Neutrophil (primary cell): Measurements from ENCODE around the gene ARL8B.

Source experiments
- H3K27ac ChIP-seq: fragments of 200-600 bp; sonication (generic); 2 replicates; pipeline ENCODE4 v1.5.1; 2016; ENCODE audit warnings: mild to moderate bottlenecking, moderate library complexity
- H3K27me3 ChIP-seq: fragments of 200-600 bp; sonication (generic); 2 replicates; pipeline ENCODE4 v1.6.0; 2016; ENCODE audit warnings: mild to moderate bottlenecking
- H3K36me3 ChIP-seq: fragments of 200-600 bp; sonication (generic); 2 replicates; pipeline ENCODE4 v1.5.1; 2017
- H3K4me1 ChIP-seq, 2 experiments: fragments of 200-600 bp in 1 of 2; sonication (generic) in 1 of 2; 1 replicate in 1 of 2; 2 replicates in 1 of 2; pipeline versions ENCODE4 v1.5.1 to v1.6.1; 2013 to 2016; ENCODE audit warnings: low read depth in 1 of 2, low read length in 1 of 2, mild to moderate bottlenecking in 1 of 2, moderate library complexity in 1 of 2; ENCODE audit not compliant: control insufficient read depth in 1 of 2, insufficient read depth in 1 of 2
- H3K4me3 ChIP-seq, 2 experiments: fragments of 200-600 bp in 1 of 2; sonication (generic) in 1 of 2; 1 replicate in 1 of 2; 2 replicates in 1 of 2; pipeline ENCODE4 v1.5.1; 2013 to 2016; ENCODE audit warnings: low read depth in 1 of 2, low read length in 1 of 2, mild to moderate bottlenecking in 1 of 2, moderate library complexity in 1 of 2
- H3K9me3 ChIP-seq: fragments of 200-600 bp; sonication (generic); 2 replicates; pipeline ENCODE4 v1.5.1; 2016
- TF ChIP-seq, protein P1 (sequence below): fragments of 200-600 bp; sonication (generic); IDR thresholded peaks from 2 replicates; pipeline ENCODE4 v1.5.1; 2016; ENCODE audit warnings: antibody characterized with exemption

Gene ARL8B

DNA sequence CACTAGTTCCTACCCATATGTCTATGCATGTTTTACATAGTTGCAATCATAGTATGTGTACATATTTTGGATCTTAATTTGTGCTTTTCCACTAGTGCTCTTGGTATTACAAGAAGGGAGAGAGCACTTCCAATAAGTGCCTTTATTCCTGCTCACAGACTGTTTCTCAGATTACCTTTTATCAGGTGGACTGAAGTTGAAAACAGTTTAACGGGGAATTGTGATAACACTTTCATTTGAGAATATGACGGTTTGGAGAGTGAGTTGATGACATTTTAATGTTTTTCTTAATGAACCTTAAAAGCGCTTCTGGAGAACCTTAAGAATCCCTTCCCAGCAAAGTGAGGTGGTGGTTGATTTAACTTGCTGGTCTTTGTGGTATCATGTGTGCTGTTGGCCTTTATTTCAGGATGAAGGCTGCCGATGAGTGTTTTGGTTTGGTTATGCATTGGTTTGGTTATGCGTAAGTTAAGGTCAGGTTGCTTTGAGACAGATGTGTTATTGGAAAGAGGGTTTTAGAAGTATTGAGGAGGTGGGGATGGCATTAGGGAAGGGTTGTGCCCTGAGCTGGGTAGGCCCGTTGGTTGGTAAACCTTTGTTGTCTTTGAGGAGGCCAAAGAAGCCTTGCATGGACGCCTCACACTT is 68.2 kb downstream of the ARL8B start:
- no peaks in the 10 kb centered on the region for H3K36me3 ChIP-seq
- no peaks in the 10 kb centered on the region for H3K9me3 ChIP-seq
- H3K27ac ChIP-seq, result peak overlapping the region; percentile 57
- TF ChIP-seq, protein P1, sequence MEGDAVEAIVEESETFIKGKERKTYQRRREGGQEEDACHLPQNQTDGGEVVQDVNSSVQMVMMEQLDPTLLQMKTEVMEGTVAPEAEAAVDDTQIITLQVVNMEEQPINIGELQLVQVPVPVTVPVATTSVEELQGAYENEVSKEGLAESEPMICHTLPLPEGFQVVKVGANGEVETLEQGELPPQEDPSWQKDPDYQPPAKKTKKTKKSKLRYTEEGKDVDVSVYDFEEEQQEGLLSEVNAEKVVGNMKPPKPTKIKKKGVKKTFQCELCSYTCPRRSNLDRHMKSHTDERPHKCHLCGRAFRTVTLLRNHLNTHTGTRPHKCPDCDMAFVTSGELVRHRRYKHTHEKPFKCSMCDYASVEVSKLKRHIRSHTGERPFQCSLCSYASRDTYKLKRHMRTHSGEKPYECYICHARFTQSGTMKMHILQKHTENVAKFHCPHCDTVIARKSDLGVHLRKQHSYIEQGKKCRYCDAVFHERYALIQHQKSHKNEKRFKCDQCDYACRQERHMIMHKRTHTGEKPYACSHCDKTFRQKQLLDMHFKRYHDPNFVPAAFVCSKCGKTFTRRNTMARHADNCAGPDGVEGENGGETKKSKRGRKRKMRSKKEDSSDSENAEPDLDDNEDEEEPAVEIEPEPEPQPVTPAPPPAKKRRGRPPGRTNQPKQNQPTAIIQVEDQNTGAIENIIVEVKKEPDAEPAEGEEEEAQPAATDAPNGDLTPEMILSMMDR, result no peak
- H3K27me3 ChIP-seq, result no peaks in the 10 kb centered on the region
- H3K4me1 ChIP-seq, result peaks cover 86 to 88% of the 10 kb centered on the region in 2 experiments
- peak overlapping the region; percentile 12 to 90 for H3K4me3 ChIP-seq

DNA sequence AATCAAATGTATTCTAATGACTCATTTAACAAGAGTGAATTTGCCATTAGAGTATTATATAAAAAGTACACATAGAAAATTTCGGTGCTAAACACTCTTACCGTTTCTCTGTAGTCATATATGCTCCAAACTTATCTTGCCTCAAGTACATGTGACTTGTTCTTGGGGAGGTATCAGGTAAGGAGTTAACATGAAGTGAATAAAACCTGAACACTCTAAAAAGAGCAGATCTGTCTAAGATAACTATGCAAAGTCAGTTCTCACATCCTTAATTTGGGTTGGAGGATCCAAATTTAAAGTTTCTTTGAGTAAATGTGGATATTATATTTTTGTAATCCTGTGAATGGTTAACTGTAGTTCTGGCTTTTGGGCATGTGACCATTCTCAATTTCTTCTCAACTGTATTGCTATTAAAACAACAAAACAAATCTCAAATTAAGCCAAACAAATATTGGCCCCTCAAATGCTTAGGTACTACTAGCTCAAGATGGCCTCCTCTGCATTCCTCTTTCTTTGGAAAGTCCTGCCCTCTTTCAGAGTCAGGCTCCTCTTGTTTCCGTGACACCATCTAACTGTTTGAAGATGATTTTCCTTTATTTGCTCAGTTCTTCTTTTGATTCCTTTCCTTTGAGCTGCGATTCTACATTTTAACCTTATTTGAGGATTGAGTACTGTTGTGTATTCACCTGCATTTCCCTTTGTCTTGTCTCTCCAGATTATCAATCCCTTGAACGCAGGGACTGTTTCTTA is 69.6 kb downstream of the ARL8B start:
- TF ChIP-seq, protein P1, result no peak
- Histone ChIP-seq H3K27me3 (no peaks in the 10 kb centered on the region), H3K4me3 (no peak overlapping the region), H3K4me1 (peaks cover 86 to 87% of the 10 kb centered on the region in 2 experiments), H3K9me3 (no peaks in the 10 kb centered on the region), H3K27ac (peak overlapping the region; percentile 65), H3K36me3 (no peaks in the 10 kb centered on the region)

DNA sequence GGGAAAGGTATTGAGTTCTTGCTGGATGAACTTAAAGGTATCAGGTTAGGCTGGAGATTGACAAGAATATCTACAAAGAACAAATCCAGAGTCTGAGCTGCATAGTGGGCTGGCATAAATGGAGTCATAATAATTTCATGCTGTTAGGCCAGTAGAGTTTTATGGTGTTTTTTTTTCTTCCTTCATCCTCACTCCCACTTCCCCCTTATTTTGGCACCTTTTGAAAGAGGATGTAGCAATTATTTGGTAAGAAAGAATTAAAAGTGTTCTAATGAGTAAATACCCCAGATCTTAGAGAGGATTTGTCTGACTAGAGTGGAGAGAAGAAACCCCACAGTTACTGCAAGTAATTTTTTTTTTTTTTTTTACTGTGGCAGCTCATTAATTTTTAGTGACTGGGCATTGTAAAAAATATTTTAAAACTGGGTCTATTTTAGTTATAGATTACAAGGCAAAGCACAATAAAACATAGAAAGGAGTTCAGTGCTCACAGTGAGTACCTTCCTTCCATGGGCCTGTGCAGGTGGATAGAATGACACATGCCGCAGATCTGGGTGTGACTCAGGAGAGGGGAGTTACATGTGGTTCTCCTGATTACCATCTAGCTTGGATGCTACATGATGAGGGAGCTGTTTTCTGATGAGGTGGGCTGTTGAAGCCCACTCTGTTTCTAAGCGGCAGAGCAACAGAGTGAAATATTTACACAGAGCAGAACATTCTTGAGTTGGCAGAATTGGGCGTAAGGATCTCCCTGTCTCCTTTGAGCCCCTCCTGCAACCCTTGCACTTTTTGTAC is 70.7 kb downstream of the ARL8B start:
- Histone ChIP-seq H3K27me3 (no peaks in the 10 kb centered on the region), H3K27ac (peak overlapping the region; percentile 65), H3K4me1 (peaks cover 89 to 92% of the 10 kb centered on the region in 2 experiments), H3K36me3 (no peaks in the 10 kb centered on the region), H3K9me3 (no peaks in the 10 kb centered on the region), H3K4me3 (no peak overlapping the region)
- TF ChIP-seq, protein P1, result no peak

DNA sequence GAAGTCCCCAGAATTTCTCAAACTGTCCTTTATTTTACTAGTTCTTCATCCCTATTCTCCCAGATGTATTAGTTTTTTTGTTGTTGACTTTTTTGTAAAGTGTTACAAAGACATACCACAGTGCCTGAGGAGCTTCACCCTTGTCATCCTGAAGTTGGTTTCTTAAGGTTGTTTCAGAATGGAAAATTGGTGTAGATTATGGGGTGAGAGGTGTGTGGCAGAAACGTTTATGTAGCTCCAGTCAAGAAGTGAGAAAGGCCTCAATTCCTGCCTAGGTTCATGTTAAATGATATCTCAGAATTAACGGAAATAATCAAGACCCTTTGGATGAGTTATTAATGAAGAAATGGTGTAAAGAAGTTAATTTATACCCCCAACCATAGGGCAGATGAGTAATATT is 72.2 kb downstream of the ARL8B start:
- TF ChIP-seq, protein P1, result no peak
- no peaks in the 10 kb centered on the region for H3K36me3 ChIP-seq
- H3K4me3 ChIP-seq, result no peak overlapping the region
- peaks cover 91 to 97% of the 10 kb centered on the region in 2 experiments for H3K4me1 ChIP-seq
- H3K27me3 ChIP-seq, result no peaks in the 10 kb centered on the region
- peak overlapping the region; percentile 70 for H3K27ac ChIP-seq
- no peaks in the 10 kb centered on the region for H3K9me3 ChIP-seq

DNA sequence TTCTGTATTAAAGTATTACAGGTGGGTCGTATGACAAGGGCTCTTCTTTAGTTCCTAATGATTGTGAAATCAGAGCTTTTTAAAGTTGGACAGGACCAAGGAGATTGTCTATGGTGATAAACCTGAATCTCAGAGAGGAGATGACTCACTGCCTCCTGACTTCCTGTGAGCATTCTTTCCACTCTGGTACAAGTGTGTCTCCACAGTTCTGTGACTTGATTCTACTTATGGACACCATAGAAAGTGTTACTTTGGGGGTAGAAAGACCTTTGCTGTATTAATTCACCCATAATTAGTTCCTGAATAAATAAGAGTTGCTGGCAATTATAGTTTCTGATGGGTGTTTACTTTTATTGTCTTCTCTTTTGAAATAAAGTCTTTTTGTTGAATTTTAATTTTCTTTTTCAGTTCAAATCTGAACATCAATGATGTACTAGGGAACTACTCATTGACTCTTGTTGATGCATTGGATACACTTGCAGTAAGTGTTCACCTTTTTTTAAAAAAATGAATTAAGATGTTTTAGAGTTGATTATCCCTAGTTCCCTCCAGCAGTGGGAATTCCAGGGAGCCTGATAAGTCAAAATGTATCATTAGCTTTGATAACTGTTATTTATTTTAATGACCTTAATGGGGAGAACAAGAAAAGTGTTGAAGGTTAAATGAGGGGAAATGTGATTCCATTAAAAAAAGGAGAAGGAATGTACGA is 72.9 kb downstream of the ARL8B start:
- TF ChIP-seq, protein P1, result no peak
- Histone ChIP-seq H3K27ac (peak overlapping the region; percentile 70), H3K4me3 (no peak overlapping the region), H3K27me3 (no peaks in the 10 kb centered on the region), H3K36me3 (peaks cover 1% of the 10 kb centered on the region), H3K4me1 (peaks cover 89 to 97% of the 10 kb centered on the region in 2 experiments), H3K9me3 (no peaks in the 10 kb centered on the region)
